ENCODE results near the gene NAGS.

- TF ChIP-seq CTCF (IDR thresholded peaks at IDR 0.05; ENCODE audit: low read depth, low read length) (no peak), EZH2phosphoT487 (IDR thresholded peaks at IDR 0.05; ENCODE audit: low read depth) (no peak)
Measured at GRCh38 chr17:44012391-44012790, 8.0 kb downstream of the NAGS start.

Measured in OCI-LY3 (cell line).